ENCODE results near the gene CDX1.

CDX1 gene

GRCh38 chr5:150163547-150164059, 3.0 kb upstream of the CDX1 start:
- no peak for DNase-seq

GRCh38 chr5:150164211-150164980, 2.2 kb upstream of the CDX1 start:
- DNase-seq: no peak

GRCh38 chr5:150166037-150166649, 435 bp upstream of the CDX1 start:
- no peak for DNase-seq

- DNase-seq: no peak
Measured at GRCh38 chr5:150167512-150167850, 903 bp downstream of the CDX1 start.

GRCh38 chr5:150167908-150168307, 1.3 kb downstream of the CDX1 start:
- no peak for DNase-seq

- no peak for DNase-seq
Measured at GRCh38 chr5:150168864-150169263, 2.3 kb downstream of the CDX1 start.

- no peak for DNase-seq
Measured at GRCh38 chr5:150172145-150172544, 5.6 kb downstream of the CDX1 start.

- no peak for DNase-seq
Measured at GRCh38 chr5:150172556-150172955, 6.0 kb downstream of the CDX1 start.

- no peak for DNase-seq
Measured at GRCh38 chr5:150173161-150173560, 6.6 kb downstream of the CDX1 start.

- DNase-seq: no peak
Measured at GRCh38 chr5:150174285-150174684, 7.7 kb downstream of the CDX1 start.

GRCh38 chr5:150175076-150175475, 8.5 kb downstream of the CDX1 start:
- DNase-seq: no peak

GRCh38 chr5:150175536-150175935, 9.0 kb downstream of the CDX1 start:
- no peak for DNase-seq

- DNase-seq: no peak
Measured at GRCh38 chr5:150176745-150177477, 10.3 kb downstream of the CDX1 start.

GRCh38 chr5:150177721-150178120, 11.1 kb downstream of the CDX1 start:
- DNase-seq: no peak

GRCh38 chr5:150178262-150178661, 11.7 kb downstream of the CDX1 start:
- DNase-seq: no peak

GRCh38 chr5:150179019-150179620, 12.5 kb downstream of the CDX1 start:
- no peak for DNase-seq

- no peak for DNase-seq
Measured at GRCh38 chr5:150180241-150181026, 13.9 kb downstream of the CDX1 start.

- DNase-seq: no peak
Measured at GRCh38 chr5:150181027-150181426, 14.4 kb downstream of the CDX1 start.

GRCh38 chr5:150181766-150182545, 15.4 kb downstream of the CDX1 start:
- DNase-seq: no peak

GRCh38 chr5:150182774-150183173, 16.2 kb downstream of the CDX1 start:
- DNase-seq: no peak

GRCh38 chr5:150183436-150183835, 16.9 kb downstream of the CDX1 start:
- no peak for DNase-seq

- DNase-seq: no peak
Measured at GRCh38 chr5:150184006-150184405, 17.4 kb downstream of the CDX1 start.

Measured in activated CD4-positive, alpha-beta T cell treated with anti-CD3 and anti-CD28 coated beads for 48 hours (primary cell).